Activated CD4-positive, alpha-beta T cell treated with anti-CD3 and anti-CD28 coated beads, Interleukin-2, amount 50 U/mL, for 1 hour (primary cell): Measurements from ENCODE around the gene SP3.

Source experiments
- DNase-seq: peaks from one replicate; pipeline ENCODE4 v3.0.0-alpha.2; 2020

Gene SP3

DNA sequence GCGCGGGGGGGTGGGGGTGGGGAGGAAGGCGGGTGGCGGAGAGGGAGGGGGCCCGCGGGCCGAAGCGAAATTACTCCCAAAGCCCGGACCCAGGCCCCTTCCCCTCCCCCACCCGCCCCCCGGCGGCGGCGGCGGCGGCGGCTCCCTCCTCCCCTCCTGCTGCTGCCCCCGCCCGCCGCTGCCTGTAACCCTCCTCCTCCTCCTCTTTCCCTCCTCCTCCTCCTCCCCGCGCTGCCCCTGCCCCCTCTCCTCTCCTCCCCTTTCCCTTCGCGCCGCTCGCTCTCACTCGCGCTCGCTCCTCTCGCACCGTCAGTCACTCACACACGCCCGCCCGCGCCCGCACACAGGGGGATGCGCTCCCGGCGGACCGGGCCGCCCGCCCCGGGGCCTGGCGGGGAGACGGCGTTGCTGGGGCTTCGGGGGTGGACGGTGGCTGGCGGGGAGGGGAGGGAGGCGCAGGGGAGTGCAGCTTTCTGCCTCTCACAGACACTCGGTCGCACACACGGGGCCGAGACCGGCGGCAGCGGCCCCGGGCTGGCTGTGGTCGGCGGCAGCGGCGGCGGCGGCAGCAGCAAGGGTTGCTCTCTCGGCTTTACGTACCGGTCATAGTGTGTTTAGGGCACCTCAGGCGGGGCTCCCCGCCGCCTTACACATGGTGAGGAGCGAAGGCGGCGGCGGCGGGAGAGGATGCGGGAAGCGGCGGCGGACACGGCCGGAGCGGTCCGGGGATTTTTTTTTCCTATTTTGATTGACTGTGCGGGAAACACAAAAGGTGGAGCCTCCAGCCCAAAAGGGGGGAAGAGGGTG lies 405 bp downstream of the SP3 start:
- peak; percentile 85 for DNase-seq

DNA sequence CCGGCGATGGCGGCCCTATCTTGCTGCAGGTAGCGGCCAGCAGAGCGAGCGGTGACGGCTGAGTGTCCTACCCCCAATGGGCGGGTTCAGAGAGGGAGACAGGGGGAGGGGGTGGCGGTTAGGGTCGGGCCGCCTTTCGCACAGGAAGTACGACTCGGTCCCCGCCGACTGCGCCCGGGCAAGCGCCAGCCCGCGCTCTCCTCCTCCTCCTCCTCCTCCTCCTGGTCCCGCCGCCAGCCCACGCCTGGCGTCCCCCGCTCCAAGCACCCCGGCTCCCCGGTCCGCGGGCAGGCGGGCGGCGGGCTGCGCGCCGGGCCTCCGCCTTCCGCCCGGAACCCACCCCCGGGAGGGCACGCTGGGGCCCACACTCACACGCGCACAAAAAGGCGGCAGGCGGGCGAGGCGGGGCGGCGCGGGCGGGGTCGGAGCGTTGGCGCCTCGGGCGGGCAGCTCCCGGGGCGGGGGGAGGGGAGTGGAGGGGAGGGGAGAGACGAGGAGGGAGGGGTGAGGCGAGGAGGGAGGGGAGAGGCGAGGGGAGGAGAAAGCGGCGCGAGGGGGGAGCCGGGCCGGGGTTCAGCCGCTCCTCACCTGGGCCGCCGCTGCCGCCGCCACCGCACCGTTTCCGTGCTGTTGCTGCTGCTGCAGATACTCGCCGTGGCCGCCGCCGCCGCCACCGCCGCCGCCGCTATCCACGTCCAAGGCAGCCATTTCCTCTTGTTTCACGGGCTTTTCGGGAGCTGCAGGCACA lies 1.2 kb downstream of the SP3 start:
- peak; percentile 91 for DNase-seq

- peak; percentile 53 for DNase-seq
Measured at GRCh38 chr2:173963323-173963816, 1.8 kb downstream of the SP3 start.

DNA sequence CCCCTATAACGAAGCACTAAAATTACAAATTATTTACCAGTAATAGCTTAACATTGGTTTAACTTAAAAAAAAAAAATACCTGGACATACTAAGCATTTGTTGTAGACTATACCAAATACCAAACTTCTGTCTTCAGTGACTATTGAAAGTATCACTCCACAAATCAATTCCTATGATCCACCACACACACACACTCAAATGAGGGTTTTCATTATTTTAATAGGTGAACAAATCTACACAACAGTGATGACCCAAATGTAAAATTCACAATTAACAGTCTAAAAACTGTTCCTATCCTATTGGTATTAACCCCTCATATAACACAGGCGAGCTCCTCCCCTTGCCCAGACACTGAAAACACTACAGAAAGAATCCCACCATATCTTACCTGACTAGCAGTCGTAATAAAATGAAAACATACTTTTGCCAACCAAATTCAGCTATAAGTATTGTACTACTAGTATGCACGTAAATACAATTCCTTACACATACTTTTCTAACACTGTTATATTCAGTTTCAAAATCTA lies 2.5 kb downstream of the SP3 start:
- DNase-seq = no peak

DNA sequence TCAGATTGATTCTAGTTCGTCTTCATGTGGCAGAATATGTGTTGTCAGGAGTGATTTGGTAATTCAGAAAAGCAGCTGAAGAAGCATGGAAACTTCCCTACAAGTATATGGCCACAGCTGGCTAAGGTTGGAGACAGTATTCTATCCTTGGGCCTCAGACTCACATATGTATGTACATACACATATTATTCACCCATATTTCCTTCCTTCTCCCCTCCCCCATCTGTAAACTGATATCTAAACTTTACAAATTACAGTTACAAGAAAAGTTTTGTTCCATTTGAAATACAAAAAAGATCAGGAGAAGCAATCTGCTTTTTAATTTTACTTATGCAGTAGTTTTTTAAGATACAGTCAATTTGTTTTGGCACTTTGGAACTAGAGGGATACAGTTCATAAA lies 3.1 kb downstream of the SP3 start:
- DNase-seq = no peak

DNA sequence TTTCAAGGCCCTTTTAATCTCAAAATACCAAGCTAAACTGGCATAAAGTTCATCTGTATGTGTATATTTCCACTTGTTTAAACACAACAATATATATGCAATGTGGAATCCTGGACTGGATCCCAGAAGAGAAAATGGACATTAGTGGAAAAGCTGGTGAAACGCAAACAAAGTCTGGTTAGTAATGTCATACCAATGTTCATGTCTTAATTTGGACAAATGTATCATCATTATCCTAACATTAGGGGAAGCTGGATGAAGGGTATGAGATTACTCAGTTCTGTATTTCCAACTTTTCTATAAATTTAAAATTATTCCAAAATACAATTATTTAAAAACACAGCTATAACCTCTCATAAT lies 3.8 kb downstream of the SP3 start:
- no peak for DNase-seq

- DNase-seq = no peak
Measured at GRCh38 chr2:173959909-173960308, 5.3 kb downstream of the SP3 start.

DNA sequence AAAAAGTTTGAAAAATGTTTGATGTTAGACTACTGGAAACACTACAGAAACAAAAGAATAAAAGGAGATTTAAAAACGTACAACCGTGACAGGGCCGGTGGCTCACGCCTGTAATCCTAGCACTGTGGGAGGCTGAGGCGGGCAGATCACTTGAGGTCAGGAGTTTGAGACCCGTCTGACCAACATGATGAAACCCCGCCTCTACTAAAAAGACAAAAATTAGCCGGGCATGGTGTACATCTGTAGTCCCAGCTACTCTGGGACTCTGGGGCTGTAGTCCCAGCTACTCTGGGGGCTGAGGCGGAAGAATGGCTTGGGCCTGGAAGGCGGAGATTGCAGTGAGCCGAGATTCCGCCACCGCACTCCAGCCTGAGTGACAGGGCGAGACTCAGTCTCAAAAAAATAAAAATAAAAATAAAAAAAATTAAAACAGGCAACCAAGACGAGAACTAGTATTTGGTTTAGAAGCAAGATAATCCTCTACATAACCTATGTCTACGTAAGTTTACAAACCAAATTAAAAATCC lies 5.8 kb downstream of the SP3 start:
- DNase-seq = no peak

DNA sequence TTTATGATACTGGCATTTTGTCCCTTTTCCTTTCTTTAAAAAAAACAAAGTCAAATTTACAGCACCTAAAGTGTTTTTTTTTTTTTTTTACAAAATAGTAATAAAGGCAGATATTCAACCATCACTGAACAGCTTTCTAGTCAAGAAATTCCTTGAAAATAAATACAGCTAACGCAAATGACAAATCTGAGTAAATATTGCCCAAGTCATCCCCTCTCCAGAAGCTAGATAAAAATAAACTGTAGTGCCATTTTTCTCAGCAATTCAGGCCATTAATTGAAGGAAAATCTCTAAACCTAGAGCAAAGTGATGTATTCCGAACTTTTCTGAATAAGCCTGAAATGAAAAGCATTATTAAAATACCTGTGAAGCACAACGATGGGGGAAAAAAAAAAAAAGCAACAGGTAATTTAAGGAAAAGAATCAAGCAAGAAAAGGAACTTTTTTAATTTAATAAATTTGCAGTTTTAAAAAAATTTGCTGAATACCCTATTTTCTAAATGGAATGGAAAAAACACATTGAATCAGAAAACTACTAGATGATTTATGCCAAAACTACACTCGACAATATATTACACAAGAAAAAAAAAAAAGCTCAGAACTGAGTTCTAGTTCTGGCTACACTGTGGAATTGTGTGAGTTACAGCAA lies 6.9 kb downstream of the SP3 start:
- no peak for DNase-seq

DNA sequence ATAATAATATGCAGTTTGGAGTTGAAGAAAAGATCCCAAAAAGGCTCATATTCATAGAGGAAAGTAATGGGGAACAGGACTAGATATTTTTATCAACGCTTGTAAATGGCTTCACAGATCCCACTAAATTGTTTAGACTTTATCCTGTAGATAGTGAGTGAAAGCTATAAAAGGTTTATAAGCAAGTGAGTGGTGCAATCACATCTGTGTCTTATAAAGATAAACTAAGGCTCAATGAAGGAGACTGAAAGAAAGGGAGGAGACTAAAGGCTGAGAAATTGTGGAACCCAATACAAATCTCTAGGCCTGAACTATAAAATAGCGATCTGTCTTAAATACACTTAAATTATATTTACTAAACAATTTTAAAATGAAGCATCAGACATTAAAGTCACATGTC lies 7.7 kb downstream of the SP3 start:
- DNase-seq = no peak

DNA sequence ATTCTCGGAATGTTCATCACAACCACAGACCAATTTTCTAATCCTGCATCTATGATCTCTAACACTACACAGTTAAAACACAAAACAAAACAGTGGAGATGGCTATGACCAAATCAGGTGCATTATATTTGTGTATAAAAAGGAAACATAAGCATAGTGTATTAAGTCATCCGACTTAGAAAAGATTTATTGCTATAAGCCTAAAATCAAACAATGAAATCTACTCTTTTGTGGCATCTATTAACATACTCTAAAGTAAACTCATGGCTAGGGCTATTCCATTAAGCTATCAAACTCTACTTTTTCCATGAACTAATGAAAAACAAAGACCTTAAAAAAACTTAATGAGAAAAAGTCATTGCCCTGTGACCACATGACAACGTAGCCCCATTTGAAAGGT lies 8.7 kb downstream of the SP3 start:
- no peak for DNase-seq

DNA sequence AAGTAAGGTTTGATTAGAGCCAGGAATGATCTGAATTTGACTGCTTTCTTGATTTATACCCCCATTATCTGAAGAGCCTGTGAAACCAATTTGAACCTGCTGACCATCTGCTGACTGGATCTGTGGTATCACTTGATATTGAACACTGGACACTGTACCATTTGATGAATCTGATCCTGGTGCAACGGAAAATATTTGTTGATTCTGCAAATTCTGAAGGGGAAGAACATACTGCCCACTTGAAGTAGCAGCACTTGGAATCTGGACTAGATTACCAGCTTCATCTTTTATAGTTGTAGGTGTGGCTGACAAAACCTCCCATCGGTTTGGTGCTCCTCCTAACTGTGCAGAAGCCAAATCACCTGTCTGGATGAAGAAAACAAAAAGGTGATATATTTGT lies 9.3 kb downstream of the SP3 start:
- DNase-seq = no peak

GRCh38 chr2:173955004-173955403 lies 10.2 kb downstream of the SP3 start:
- DNase-seq = no peak

GRCh38 chr2:173953047-173953424 lies 12.1 kb downstream of the SP3 start:
- DNase-seq = no peak

DNA sequence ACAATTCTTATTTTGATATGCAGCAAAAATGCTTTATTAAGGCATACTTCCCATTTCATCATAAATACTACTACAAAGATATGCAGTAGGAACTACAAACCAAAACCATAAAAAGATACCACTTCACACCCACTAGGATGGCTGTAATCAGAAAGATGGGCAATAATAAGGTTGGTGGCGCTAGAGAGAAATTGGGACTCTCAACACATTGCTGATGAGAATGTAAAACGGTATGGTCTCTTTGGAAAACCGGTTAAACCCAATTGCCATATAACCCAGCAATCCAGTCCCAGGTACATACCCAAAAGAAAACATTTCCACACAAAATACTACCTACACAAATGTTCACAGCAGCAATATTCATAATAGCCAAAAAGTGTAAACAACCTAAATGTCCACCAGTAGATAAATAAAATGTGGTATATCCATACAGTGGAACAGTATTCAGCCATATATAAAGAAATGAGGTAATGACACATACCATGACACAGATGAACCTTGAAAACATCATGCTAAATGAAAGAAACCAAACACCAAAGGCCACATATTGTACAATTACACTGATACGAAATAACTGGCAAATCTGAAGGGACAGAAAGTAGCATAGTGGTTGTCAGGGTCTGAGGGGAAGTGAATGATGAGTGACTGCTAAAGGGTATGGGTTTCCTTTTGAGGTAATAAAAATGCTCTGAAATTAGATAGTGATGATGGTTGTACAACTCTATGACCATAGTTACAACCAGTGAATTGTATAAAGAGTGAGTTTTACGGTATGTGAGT lies 12.7 kb downstream of the SP3 start:
- no peak for DNase-seq

- DNase-seq = no peak
Measured at GRCh38 chr2:173948842-173949241, 16.3 kb downstream of the SP3 start.

DNA sequence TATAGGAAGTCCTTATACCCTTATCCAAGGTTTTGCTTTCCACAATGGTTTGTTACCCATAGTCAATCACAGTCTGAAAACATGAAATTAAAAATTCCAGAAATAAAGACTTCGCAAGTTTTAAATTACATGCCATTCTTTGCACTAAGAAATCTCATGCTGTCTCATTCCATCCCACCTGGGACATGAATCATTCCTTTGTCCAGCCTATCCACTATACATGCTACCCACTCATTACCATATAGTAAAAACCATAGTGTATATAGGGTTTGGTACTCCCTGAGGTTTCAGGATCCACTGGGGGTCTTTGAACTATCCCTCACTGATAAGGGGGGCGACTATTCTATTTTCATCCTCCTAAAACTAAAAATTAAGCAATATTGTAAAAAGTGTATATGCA lies 17.0 kb downstream of the SP3 start:
- DNase-seq = no peak

DNA sequence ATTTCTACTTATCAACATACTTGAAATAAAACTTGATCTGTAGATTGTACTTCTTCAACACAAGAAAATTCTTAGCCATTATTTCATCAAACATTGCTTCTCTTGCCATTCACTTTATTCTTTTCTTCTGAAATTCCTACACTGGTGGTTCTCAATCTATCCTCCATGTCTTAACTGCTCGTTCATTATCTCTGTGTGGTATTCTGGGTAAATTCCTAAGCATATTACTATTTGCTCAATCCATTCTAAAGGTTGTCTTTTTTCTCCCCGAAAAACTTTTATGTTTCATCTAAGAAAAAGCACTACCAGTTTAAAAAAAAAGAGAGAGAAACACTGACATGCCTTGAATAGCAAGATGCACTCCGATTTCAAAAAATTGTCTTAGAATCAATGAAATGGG lies 18.0 kb downstream of the SP3 start:
- no peak for DNase-seq

- DNase-seq = no peak
Measured at GRCh38 chr2:173943738-173944137, 21.4 kb downstream of the SP3 start.

- DNase-seq = no peak
Measured at GRCh38 chr2:173942861-173943523, 22.2 kb downstream of the SP3 start.

DNA sequence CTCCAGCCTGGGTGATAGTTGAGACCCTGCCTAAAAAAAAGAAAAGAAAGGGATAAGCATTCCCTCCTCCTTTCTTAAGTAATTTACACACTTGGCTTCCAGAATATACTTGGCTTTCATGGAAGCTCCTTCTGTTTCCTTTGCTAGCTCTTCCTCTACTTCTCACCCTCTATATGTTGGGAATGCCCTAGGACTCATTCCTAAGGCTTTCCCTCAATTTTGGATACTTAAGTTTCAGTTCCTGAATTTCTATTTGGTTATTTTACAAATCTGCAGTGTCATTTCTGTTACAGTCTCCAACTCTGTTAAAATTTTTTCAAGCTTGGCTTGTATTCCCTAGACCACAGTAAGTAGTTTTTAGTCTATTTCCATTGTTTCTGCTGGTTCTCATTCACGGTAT lies 23.6 kb downstream of the SP3 start:
- no peak for DNase-seq
